Mesenteric fat pad (tissue), 1 donor: ENCODE measurements around the gene DPP10. TPM values are rescaled to one million over a fixed set of nuclear protein-coding genes. Genes with fewer than 3 reads are reported as not detected.

Source experiments
- DNase-seq: peaks from one replicate; pipeline ENCODE4 v3.0.0-alpha.2; 2020; ENCODE audit warnings: low spot score
- total RNA-seq: library from RNA; stranded (reverse); fragmentation: NEBNext Ultra II Directional; extraction: Animal tissue kit (Norgen Biotek cat#: 25700); gene quantifications from one replicate; pipeline ENCODE4 v1.2.1, GENCODE V29; 2021
- donor health status: DM: yes; HTN: yes; CAD: no.

DPP10 gene
- total RNA-seq, 1 donor from 2014 or later: not detected

GRCh38 chr2:115541814-115542213, 1099.4 kb downstream of the DPP10 start:
- no peak for DNase-seq

GRCh38 chr2:115542331-115542730, 1099.9 kb downstream of the DPP10 start:
- DNase-seq: no peak

GRCh38 chr2:115543024-115543423, 1100.6 kb downstream of the DPP10 start:
- no peak for DNase-seq

- no peak for DNase-seq
These were observed 1101.0 kb downstream of the DPP10 start for GRCh38 chr2:115543461-115543860.

- DNase-seq: no peak
These were observed 1107.2 kb downstream of the DPP10 start for GRCh38 chr2:115549611-115550130.

- no peak for DNase-seq
These were observed 1110.3 kb downstream of the DPP10 start for GRCh38 chr2:115552726-115553125.

GRCh38 chr2:115554153-115554552, 1111.7 kb downstream of the DPP10 start:
- no peak for DNase-seq

GRCh38 chr2:115558725-115559124, 1116.3 kb downstream of the DPP10 start:
- no peak for DNase-seq

GRCh38 chr2:115560666-115561065, 1118.2 kb downstream of the DPP10 start:
- DNase-seq: no peak

- DNase-seq: no peak
These were observed 1126.2 kb downstream of the DPP10 start for GRCh38 chr2:115568643-115569042.

- no peak for DNase-seq
These were observed 1127.1 kb downstream of the DPP10 start for GRCh38 chr2:115569547-115569946.

GRCh38 chr2:115572746-115573145, 1130.3 kb downstream of the DPP10 start:
- DNase-seq: no peak

- no peak for DNase-seq
These were observed 1131.3 kb downstream of the DPP10 start for GRCh38 chr2:115573756-115574155.

- DNase-seq: no peak
These were observed 1132.2 kb downstream of the DPP10 start for GRCh38 chr2:115574667-115575066.

GRCh38 chr2:115580784-115581183, 1138.3 kb downstream of the DPP10 start:
- no peak for DNase-seq

- no peak for DNase-seq
These were observed 1142.1 kb downstream of the DPP10 start for GRCh38 chr2:115584507-115584906.

GRCh38 chr2:115596659-115597375, 1154.4 kb downstream of the DPP10 start:
- no peak for DNase-seq

GRCh38 chr2:115603285-115603684, 1160.8 kb downstream of the DPP10 start:
- DNase-seq: no peak

GRCh38 chr2:115606350-115606749, 1163.9 kb downstream of the DPP10 start:
- DNase-seq: no peak

GRCh38 chr2:115609978-115610377, 1167.5 kb downstream of the DPP10 start:
- DNase-seq: no peak

GRCh38 chr2:115610888-115611287, 1168.4 kb downstream of the DPP10 start:
- DNase-seq: no peak

GRCh38 chr2:115624332-115624731, 1181.9 kb downstream of the DPP10 start:
- DNase-seq: no peak

- no peak for DNase-seq
These were observed 1192.1 kb downstream of the DPP10 start for GRCh38 chr2:115634578-115634977.
